Measurements from ENCODE around the gene KRT5. TPM values are rescaled to one million over a fixed set of nuclear protein-coding genes. Genes with fewer than 3 reads are reported as not detected.

The KRT5 gene
- polyA plus RNA-seq, 1 of the 3 experiments (the other 2 are of a cell fraction), result not detected

DNA sequence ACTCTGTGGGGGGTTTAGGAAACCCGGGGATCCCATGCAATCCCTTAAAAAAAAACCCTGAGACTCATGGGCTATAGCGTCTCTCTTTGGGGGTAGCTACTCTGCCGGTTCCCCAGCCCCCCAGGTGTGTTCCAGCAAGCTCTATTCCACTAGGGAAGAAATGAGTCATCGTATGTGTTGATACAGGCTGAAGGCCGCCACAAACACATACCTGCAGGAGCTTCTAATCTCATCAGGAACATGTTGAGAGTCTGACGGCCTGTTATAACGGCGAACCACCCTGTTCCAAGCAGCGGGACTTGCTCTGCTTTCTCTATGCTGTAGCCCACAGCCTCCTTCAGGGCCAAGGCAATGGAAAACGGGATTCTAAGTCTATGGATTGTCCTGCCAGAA lies 977 bp upstream of the KRT5 start:
- no peak overlapping the region for H3K27ac ChIP-seq (ENCODE audit: low read depth in 2 of 2, low read length in 1 of 2)
- TF ChIP-seq, protein P1, sequence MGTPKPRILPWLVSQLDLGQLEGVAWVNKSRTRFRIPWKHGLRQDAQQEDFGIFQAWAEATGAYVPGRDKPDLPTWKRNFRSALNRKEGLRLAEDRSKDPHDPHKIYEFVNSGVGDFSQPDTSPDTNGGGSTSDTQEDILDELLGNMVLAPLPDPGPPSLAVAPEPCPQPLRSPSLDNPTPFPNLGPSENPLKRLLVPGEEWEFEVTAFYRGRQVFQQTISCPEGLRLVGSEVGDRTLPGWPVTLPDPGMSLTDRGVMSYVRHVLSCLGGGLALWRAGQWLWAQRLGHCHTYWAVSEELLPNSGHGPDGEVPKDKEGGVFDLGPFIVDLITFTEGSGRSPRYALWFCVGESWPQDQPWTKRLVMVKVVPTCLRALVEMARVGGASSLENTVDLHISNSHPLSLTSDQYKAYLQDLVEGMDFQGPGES (IDR thresholded peaks at IDR 0.05; ENCODE audit: low read depth, low read length), result no peak
- TF ChIP-seq GABPA (IDR thresholded peaks at IDR 0.05; ENCODE audit: low read depth) (no peak), SMC3 (IDR thresholded peaks at IDR 0.05; ENCODE audit: low read depth, low read length) (no peak), TEAD4 (IDR thresholded peaks at IDR 0.05; ENCODE audit: borderline replicate concordance, insufficient read depth) (no peak), NFIC (IDR thresholded peaks at IDR 0.05; ENCODE audit: borderline replicate concordance) (no peak), RCOR1 (IDR thresholded peaks at IDR 0.05; ENCODE audit: low read length) (no peak), FOXM1 (IDR thresholded peaks at IDR 0.05; ENCODE audit: low read depth) (no peak), FOXJ3 (CRISPR knock-in tag; IDR thresholded peaks at IDR 0.05) (no peak)
- TF ChIP-seq, protein P2, sequence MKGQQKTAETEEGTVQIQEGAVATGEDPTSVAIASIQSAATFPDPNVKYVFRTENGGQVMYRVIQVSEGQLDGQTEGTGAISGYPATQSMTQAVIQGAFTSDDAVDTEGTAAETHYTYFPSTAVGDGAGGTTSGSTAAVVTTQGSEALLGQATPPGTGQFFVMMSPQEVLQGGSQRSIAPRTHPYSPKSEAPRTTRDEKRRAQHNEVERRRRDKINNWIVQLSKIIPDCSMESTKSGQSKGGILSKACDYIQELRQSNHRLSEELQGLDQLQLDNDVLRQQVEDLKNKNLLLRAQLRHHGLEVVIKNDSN (IDR thresholded peaks at IDR 0.05; ENCODE audit: borderline replicate concordance, low read depth), result no peak
- no peaks in the 10 kb centered on the region for H4K20me1 ChIP-seq (ENCODE audit: insufficient read depth)
- POLR2A ChIA-PET, result no interaction called here
- no peak overlapping the region for H3K4me2 ChIP-seq
- H3K36me3 ChIP-seq (replicated peaks in 1 of 2; ENCODE audit: control insufficient read depth in 1 of 2, insufficient read depth in 2 of 2, low read length in 1 of 2), result no peaks in the 10 kb centered on the region
- no peaks in the 10 kb centered on the region for H3F3A ChIP-seq (replicated peaks; ENCODE audit: insufficient read depth)
- H3K9me2 ChIP-seq, result no peaks in the 10 kb centered on the region
- H3K4me3 ChIP-seq (ENCODE audit: low read depth in 2 of 2, low read length in 1 of 2), result no peak overlapping the region
- H3K79me2 ChIP-seq (ENCODE audit: insufficient read depth), result no peaks in the 10 kb centered on the region
- CTCF ChIA-PET, result interaction anchor here (1.4 kb wide), 2 partner anchors 149 to 357 kb away, joined by 4 read pairs; no protein-coding TSS in a partner anchor
- H3K9ac ChIP-seq, result no peak overlapping the region
- no peak for DNase-seq
- H3K27me3 ChIP-seq (ENCODE audit: insufficient read depth), result peaks cover 50% of the 10 kb centered on the region; the same call in 1 of the 2 replicates
- no peak overlapping the region for H2AFZ ChIP-seq (ENCODE audit: low read depth)
- WGBS (ENCODE audit: low lambda C conversion rate), result 42% methylated on average over 10 of the region's 10 CpGs
- H3K4me1 ChIP-seq (ENCODE audit: control insufficient read depth in 1 of 2, insufficient read depth in 2 of 2, low read depth in 1 of 2, low read length in 1 of 2), result no peaks in the 10 kb centered on the region
- no peaks in the 10 kb centered on the region for H3K9me3 ChIP-seq

DNA sequence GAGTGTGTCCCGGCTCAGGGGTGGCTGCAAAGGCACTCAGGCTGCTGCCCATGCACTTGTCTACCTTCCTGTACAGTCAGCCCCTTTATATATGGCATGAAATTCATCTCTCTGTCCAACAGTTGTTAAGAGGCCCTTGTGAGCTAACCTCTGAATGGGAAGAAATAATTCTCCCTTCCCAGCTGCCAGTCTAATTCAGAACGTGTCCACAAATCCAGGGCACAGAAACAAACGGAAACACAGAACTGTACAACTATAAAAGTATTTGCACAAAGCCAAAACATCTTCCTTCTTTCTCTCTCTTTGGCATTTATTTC lies 849 bp downstream of the KRT5 start:
- no peaks in the 10 kb centered on the region for H3F3A ChIP-seq (replicated peaks; ENCODE audit: insufficient read depth)
- POLR2A ChIA-PET, result no interaction called here
- no peak for DNase-seq
- H3K27me3 ChIP-seq (ENCODE audit: insufficient read depth), result peaks cover 52% of the 10 kb centered on the region; the same call in 1 of the 2 replicates
- WGBS (ENCODE audit: low lambda C conversion rate), result 35% methylated on average over 3 of the region's 3 CpGs
- H3K36me3 ChIP-seq (replicated peaks in 1 of 2; ENCODE audit: control insufficient read depth in 1 of 2, insufficient read depth in 2 of 2, low read length in 1 of 2), result no peaks in the 10 kb centered on the region
- H4K20me1 ChIP-seq (ENCODE audit: insufficient read depth), result no peaks in the 10 kb centered on the region
- TF ChIP-seq GATA2 (CRISPR knock-in tag; IDR thresholded peaks at IDR 0.05) (no peak), RXRA (IDR thresholded peaks at IDR 0.05; ENCODE audit: borderline replicate concordance, low read depth) (no peak), FOXM1 (IDR thresholded peaks at IDR 0.05; ENCODE audit: low read depth) (no peak), MEF2A (IDR thresholded peaks at IDR 0.05; ENCODE audit: borderline replicate concordance, low read depth) (no peak), JUND (IDR thresholded peaks at IDR 0.05) (no peak), TEAD4 (IDR thresholded peaks at IDR 0.05; ENCODE audit: borderline replicate concordance, insufficient read depth) (no peak)
- TF ChIP-seq, protein P3, sequence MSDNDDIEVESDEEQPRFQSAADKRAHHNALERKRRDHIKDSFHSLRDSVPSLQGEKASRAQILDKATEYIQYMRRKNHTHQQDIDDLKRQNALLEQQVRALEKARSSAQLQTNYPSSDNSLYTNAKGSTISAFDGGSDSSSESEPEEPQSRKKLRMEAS (IDR thresholded peaks at IDR 0.05; ENCODE audit: low read depth), result no peak
- CTCF ChIA-PET, result interaction anchor here (3.2 kb wide), 1 partner anchor 12 kb away, joined by 9 read pairs; no protein-coding TSS in a partner anchor
- H3K9ac ChIP-seq, result no peak overlapping the region
- no peak overlapping the region for H3K4me3 ChIP-seq (ENCODE audit: low read depth in 2 of 2, low read length in 1 of 2)
- H3K4me1 ChIP-seq (ENCODE audit: control insufficient read depth in 1 of 2, insufficient read depth in 2 of 2, low read depth in 1 of 2, low read length in 1 of 2), result no peaks in the 10 kb centered on the region
- no peaks in the 10 kb centered on the region for H3K9me3 ChIP-seq
- H3K9me2 ChIP-seq, result no peaks in the 10 kb centered on the region
- H2AFZ ChIP-seq (ENCODE audit: low read depth), result no peak overlapping the region
- H3K4me2 ChIP-seq, result no peak overlapping the region
- H3K27ac ChIP-seq (ENCODE audit: low read depth in 2 of 2, low read length in 1 of 2), result no peak overlapping the region
- H3K79me2 ChIP-seq (ENCODE audit: insufficient read depth), result no peaks in the 10 kb centered on the region

Measured in SK-N-SH (cell line).